H1 (cell line): ENCODE results near the gene FOXP2. TPM values are rescaled to one million over a fixed set of nuclear protein-coding genes. Genes with fewer than 3 reads are reported as not detected.

Experiments used
- CTCF ChIA-PET: fragments of 300-600 bp; sonication (Branson Sonifier 250); formaldehyde crosslinking; loops from one replicate; lab custom pipeline; 2021; ENCODE audit not compliant: partially characterized antibody; lab: Charles Lee
- POLR2A ChIA-PET: fragments of 300-600 bp; sonication (Branson Sonifier 250); formaldehyde crosslinking; loops from one replicate; lab custom pipeline; 2021; ENCODE audit warnings: inconsistent platforms; ENCODE audit not compliant: partially characterized antibody; lab: Charles Lee
- DNase-seq, 2 experiments: peaks; one replicate each; pipeline versions ENCODE4 v3.0.0 to v3.0.0-alpha.2; 2010 to 2022; ENCODE audit warnings: low spot score in 2 of 2, low read depth in 1 of 2, mixed read lengths in 1 of 2
- FAIRE-seq: peaks from 2 replicates; lab custom pipeline; 2011; peaks lifted over from hg19 to GRCh38; lab: Jason Lieb, UNC
- H2AFZ ChIP-seq: 2 replicates; pipeline ENCODE4 v1.8.1; 2012; ENCODE audit warnings: low read length, inconsistent platforms
- H2AK5ac ChIP-seq: 2 replicates; pipeline ENCODE4 v1.6.1; 2013; ENCODE audit warnings: low read depth, low read length
- H2BK120ac ChIP-seq: replicated peaks from 2 replicates; pipeline ENCODE3; 2013; ENCODE audit warnings: low read depth, low read length, inconsistent platforms
- H2BK12ac ChIP-seq: 2 replicates; pipeline ENCODE4 v1.6.1; 2013; ENCODE audit warnings: low read depth, low read length
- H2BK15ac ChIP-seq: 2 replicates; pipeline ENCODE4 v1.6.1; 2013; ENCODE audit warnings: low read length
- H2BK20ac ChIP-seq: 2 replicates; pipeline ENCODE4 v1.6.1; 2013; ENCODE audit warnings: low read length
- H2BK5ac ChIP-seq: 2 replicates; pipeline ENCODE4 v1.6.1; 2013; ENCODE audit warnings: low read depth, low read length
- H3K14ac ChIP-seq: 2 replicates; pipeline ENCODE4 v1.6.1; 2013; ENCODE audit warnings: inconsistent platforms; ENCODE audit not compliant: insufficient read length
- H3K18ac ChIP-seq: 2 replicates; pipeline ENCODE4 v1.6.1; 2013; ENCODE audit warnings: low read length; ENCODE audit errors: extremely low read depth
- H3K23ac ChIP-seq: 2 replicates; pipeline ENCODE4 v1.6.1; 2013; ENCODE audit warnings: inconsistent platforms; ENCODE audit not compliant: insufficient read length
- H3K23me2 ChIP-seq: 2 replicates; pipeline ENCODE4 v1.6.1; 2013; ENCODE audit warnings: low read depth, low read length
- H3K27ac ChIP-seq: 2 replicates; pipeline ENCODE4 v1.6.1; 2011; ENCODE audit warnings: low read depth, low read length, inconsistent platforms
- H3K27me3 ChIP-seq, 4 experiments: replicated peaks in 1 of 4; 1 replicate in 1 of 4; 2 replicates in 3 of 4; pipeline versions ENCODE4 v1.6.1 to v1.8.1; 2011 to 2013; ENCODE audit warnings: low read length in 3 of 4, mild to moderate bottlenecking in 3 of 4, inconsistent platforms in 2 of 4, mixed read lengths in 2 of 4, moderate library complexity in 1 of 4; ENCODE audit not compliant: control insufficient read depth in 3 of 4, insufficient read depth in 3 of 4; ENCODE audit errors: extremely low read depth in 1 of 4
- H3K36me3 ChIP-seq, 4 experiments: 2 replicates each; pipeline versions ENCODE4 v1.6.1 to v1.8.1; 2011 to 2013; ENCODE audit warnings: mild to moderate bottlenecking in 4 of 4, low read length in 3 of 4, moderate library complexity in 2 of 4, control low read depth in 1 of 4, inconsistent platforms in 1 of 4; ENCODE audit not compliant: insufficient read depth in 4 of 4, control insufficient read depth in 2 of 4
- H3K4ac ChIP-seq: replicated peaks from 2 replicates; pipeline ENCODE3; 2013; ENCODE audit warnings: low read length, low read depth, mixed read lengths, inconsistent platforms; ENCODE audit not compliant: insufficient read length
- H3K4me1 ChIP-seq, 4 experiments: replicated peaks in 1 of 4; 1 replicate in 1 of 4; 2 replicates in 3 of 4; pipeline versions ENCODE4 v1.6.1 to v1.8.1; 2011 to 2013; ENCODE audit warnings: low read length in 3 of 4, inconsistent platforms in 2 of 4, mixed read lengths in 1 of 4; ENCODE audit not compliant: insufficient read depth in 4 of 4, control insufficient read depth in 3 of 4
- H3K4me2 ChIP-seq, 2 experiments: 2 replicates each; pipeline versions ENCODE4 v1.6.1 to v1.8.1; 2011 to 2013; ENCODE audit warnings: low read depth in 2 of 2, low read length in 2 of 2, control low read depth in 1 of 2, inconsistent platforms in 1 of 2, mild to moderate bottlenecking in 1 of 2; ENCODE audit not compliant: insufficient read depth in 1 of 2
- H3K4me3 ChIP-seq, 4 experiments: fragments of 200-600, 300-600 bp in 1 of 4; sonication (generic), shearing (Covaris generic), sonication (Bioruptor Twin) in 1 of 4; 2 replicates each; pipeline versions ENCODE4 v1.5.1 to v1.8.1; 2011 to 2016; ENCODE audit warnings: low read length in 4 of 4, low read depth in 3 of 4, control low read depth in 2 of 4, inconsistent platforms in 2 of 4, mild to moderate bottlenecking in 2 of 4, mixed read lengths in 1 of 4, moderate library complexity in 1 of 4; ENCODE audit not compliant: insufficient read depth in 2 of 4; ENCODE audit errors: extremely low read depth in 1 of 4
- H3K56ac ChIP-seq: replicated peaks from 2 replicates; pipeline ENCODE3; 2013; ENCODE audit warnings: low read depth, mild to moderate bottlenecking, mixed read lengths, low read length, inconsistent platforms; ENCODE audit not compliant: insufficient read length
- H3K79me1 ChIP-seq: 2 replicates; pipeline ENCODE4 v1.6.1; 2013; ENCODE audit warnings: low read depth, low read length, control low read depth
- H3K79me2 ChIP-seq, 2 experiments: 2 replicates each; pipeline versions ENCODE4 v1.6.1 to v1.8.1; 2012 to 2013; ENCODE audit warnings: low read length in 2 of 2, mild to moderate bottlenecking in 2 of 2, inconsistent platforms in 1 of 2; ENCODE audit not compliant: insufficient read depth in 2 of 2, control insufficient read depth in 1 of 2
- H3K9ac ChIP-seq, 4 experiments: replicated peaks in 1 of 4; 1 replicate in 1 of 4; 2 replicates in 3 of 4; pipeline versions ENCODE4 v1.6.1 to v1.8.1; 2011 to 2013; ENCODE audit warnings: low read depth in 3 of 4, low read length in 3 of 4, control low read depth in 2 of 4, mild to moderate bottlenecking in 2 of 4, moderate library complexity in 2 of 4, inconsistent platforms in 1 of 4; ENCODE audit errors: extremely low read depth in 1 of 4
- H3K9me3 ChIP-seq, 2 experiments: 2 replicates each; pipeline versions ENCODE4 v1.6.1 to v1.8.1; 2012 to 2013; ENCODE audit warnings: mild to moderate bottlenecking in 2 of 2, moderate library complexity in 2 of 2, control low read depth in 1 of 2, inconsistent platforms in 1 of 2, low read depth in 1 of 2, low read length in 1 of 2, mixed read lengths in 1 of 2; ENCODE audit not compliant: insufficient read depth in 2 of 2
- H4K20me1 ChIP-seq, 2 experiments: replicated peaks in 1 of 2; 2 replicates each; pipeline versions ENCODE3 to v1.8.1; 2011 to 2013; ENCODE audit warnings: inconsistent platforms in 2 of 2, low read length in 2 of 2, mild to moderate bottlenecking in 1 of 2; ENCODE audit not compliant: insufficient read depth in 2 of 2, control insufficient read depth in 1 of 2
- H4K5ac ChIP-seq: 2 replicates; pipeline ENCODE4 v1.6.1; 2013; ENCODE audit warnings: low read length, low read depth, mixed read lengths, inconsistent platforms; ENCODE audit not compliant: insufficient read length
- H4K8ac ChIP-seq: 2 replicates; pipeline ENCODE4 v1.8.0; 2013; ENCODE audit warnings: mild to moderate bottlenecking, moderate library complexity, low read length, inconsistent platforms; ENCODE audit not compliant: insufficient read depth; ENCODE audit errors: extremely low read depth
- H4K91ac ChIP-seq: replicated peaks from 2 replicates; pipeline ENCODE3; 2013; ENCODE audit warnings: low read length, mixed read lengths, inconsistent platforms; ENCODE audit not compliant: insufficient read length
- JUND ChIP-seq: IDR thresholded peaks from 2 replicates; pipeline ENCODE4 v1.6.1; 2011; ENCODE audit warnings: mild to moderate bottlenecking, improper control_type of control experiment, low read length
- TEAD4 ChIP-seq: IDR thresholded peaks from 2 replicates; pipeline ENCODE4 v1.6.1; 2012; ENCODE audit warnings: low read depth, low read length, inconsistent platforms, mixed read lengths
- YY1 ChIP-seq: IDR thresholded peaks from 2 replicates; pipeline ENCODE4 v1.6.1; 2011; ENCODE audit warnings: low read depth, mild to moderate bottlenecking, low read length
- WGBS, 2 experiments: shearing (Covaris generic) in 1 of 2; methylation state at CpG; one replicate each; pipeline versions ENCODE4 v1.1.6 to v1.1.7; 2013 to 2015; ENCODE audit warnings: low lambda C conversion rate in 2 of 2, mixed read lengths in 2 of 2, inconsistent platforms in 1 of 2, low coverage in 1 of 2, missing lambda C conversion rate in 1 of 2; ENCODE audit not compliant: insufficient replicate concordance in 2 of 2, insufficient coverage in 1 of 2, insufficient read length in 1 of 2; ENCODE audit errors: extremely low coverage in 1 of 2, missing lambda C conversion rate in 1 of 2; 5-methylcytosine and 5-hydroxymethylcytosine counted together
- polyA plus RNA-seq, 7 experiments: library from polyadenylated mRNA; depleted of rRNA in 3 of 7; stranded (reverse) in 5 of 7; unstranded in 2 of 7; fragments of >200 nt in 5 of 7; fragments of 200-250 nt in 2 of 7; gene quantifications; 1 replicate in 5 of 7; 2 replicates in 1 of 7; 4 replicates in 1 of 7; pipeline versions ENCODE4 v1.2.1 to v1.2.3, GENCODE V29; 2011 to 2013; ENCODE audit warnings: missing spikeins in 2 of 7, mixed read lengths in 2 of 7
- total RNA-seq: library from RNA; stranded (reverse); fragmentation: NEBNext Ultra II Directional; extraction: Animal tissue kit (Norgen Biotek cat#: 25700); gene quantifications from 2 replicates; pipeline ENCODE4 v1.2.1, GENCODE V29; 2021

The FOXP2 gene
- total and polyA plus RNA-seq, 2 of the 8 experiments (the other 6 are each of a cell fraction or from before 2014, with no cell fraction given) = 0.09 to 0.43 TPM

- H4K5ac ChIP-seq = no peak overlapping the region
- H3K18ac ChIP-seq = no peak overlapping the region
- H3K79me2 ChIP-seq = no peaks in the 10 kb centered on the region
- H3K9ac ChIP-seq = no peak overlapping the region
- H3K4ac ChIP-seq = no peak overlapping the region
- H2BK15ac ChIP-seq = no peak overlapping the region
- no peaks in the 10 kb centered on the region for H3K27me3 ChIP-seq
- H2BK5ac ChIP-seq = no peak overlapping the region
- DNase-seq = no peak
- no peaks in the 10 kb centered on the region for H4K20me1 ChIP-seq
- no peak overlapping the region for H3K23ac ChIP-seq
- ChIA-PET CTCF (interaction anchor here (0.6 to 1.7 kb wide), 3 partner anchors 14 to 1085 kb away, joined by 3 to 6 read pairs (median 4); no protein-coding TSS in a partner anchor), POLR2A (interaction anchor here (2.2 kb wide), 1 partner anchor 10 kb away, joined by 9 read pairs; no protein-coding TSS in a partner anchor)
- H3K23me2 ChIP-seq = no peaks in the 10 kb centered on the region
- no peaks in the 10 kb centered on the region for H3K36me3 ChIP-seq
- H3K56ac ChIP-seq = no peak overlapping the region
- H2AFZ ChIP-seq = no peak overlapping the region
- H3K79me1 ChIP-seq = no peaks in the 10 kb centered on the region
- no peak overlapping the region for H3K27ac ChIP-seq
- FAIRE-seq = no peak
- H3K14ac ChIP-seq = no peak overlapping the region
- no peak overlapping the region for H4K8ac ChIP-seq
- no peaks in the 10 kb centered on the region for H3K9me3 ChIP-seq
- peaks cover 2 to 21% (median 6%) of the 10 kb centered on the region in 4 experiments; a peak in 5 of 7 replicates for H3K4me1 ChIP-seq
- H2BK12ac ChIP-seq = no peak overlapping the region
- no peak overlapping the region for H3K4me3 ChIP-seq
- TF ChIP-seq TEAD4 (0 out of 2 replicates have a peak, but pooled peaks have one; percentile 64), YY1 (no peak), JUND (peak; percentile 9; the same call in 1 of the 2 replicates)
- TF ChIP-seq, all 59 proteins: peak for 2
- 70% methylated on average over 4 of the region's 4 CpGs; no CpG with 5 or more reads in 1 of the 2 experiments for WGBS, 2 experiments
- Histone ChIP-seq H4K91ac (no peak overlapping the region), H3K4me2 (no peak overlapping the region), H2AK5ac (no peak overlapping the region), H2BK120ac (no peak overlapping the region), H2BK20ac (no peak overlapping the region)
Measured at GRCh38 chr7:114711241-114711640, 296.6 kb downstream of the FOXP2 start.
